HG02588 (cell line): ENCODE results near the gene ARMC6.

ENCODE experiments used
- ATAC-seq: cut with Tn5 transposase; IDR thresholded peaks from one replicate; pipeline ENCODE4 v1.9.1; 2021; ENCODE audit warnings: mild to moderate bottlenecking, moderate library complexity; ENCODE audit not compliant: unreplicated experiment

The ARMC6 gene

DNA sequence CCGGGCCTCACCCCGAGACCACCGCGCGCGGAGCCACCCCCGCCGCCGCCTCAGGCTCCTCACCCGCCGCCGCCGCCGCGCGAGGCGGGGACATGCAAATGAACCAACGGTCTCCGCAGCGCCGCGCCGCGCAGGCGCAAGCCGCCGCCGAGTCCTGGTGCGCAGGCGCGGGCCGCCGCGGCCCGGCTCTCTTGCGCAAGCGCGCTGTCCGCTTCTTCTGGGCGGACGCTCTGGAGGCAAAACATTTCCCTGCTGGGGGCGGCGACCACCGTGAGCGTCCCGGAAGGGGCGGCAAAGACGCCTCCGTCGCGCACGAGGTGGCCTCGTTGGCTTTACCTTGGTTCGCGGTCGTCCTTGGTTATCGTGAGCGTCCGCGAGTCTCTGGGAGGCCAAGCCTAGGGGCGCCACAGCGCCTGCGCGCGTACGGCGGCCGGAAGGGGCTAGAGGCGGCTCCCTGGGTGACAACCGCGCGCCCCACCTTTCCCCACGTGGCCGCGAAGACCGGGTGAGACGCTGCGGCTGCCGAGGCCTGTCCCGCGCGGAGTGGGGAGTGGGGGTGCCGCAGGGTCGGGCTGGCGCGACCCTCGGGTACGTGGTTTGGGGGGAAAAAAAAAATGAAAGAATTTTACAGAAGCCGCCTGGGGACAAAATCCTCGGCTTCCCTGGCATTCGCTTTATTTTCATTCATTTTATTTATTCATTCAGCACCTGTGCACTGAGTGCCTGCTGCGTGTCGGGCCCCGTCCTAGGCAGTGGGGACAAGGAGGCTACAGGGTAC is at the start of gene ARMC6, which contains the start of gene SUGP2:
Gene ARMC6 (plus strand): TSS at position 178 of the 778 bp plus-strand sequence. CDS start 607 bp downstream, outside the sequence.
Gene SUGP2 (minus strand): TSS at position 92 of the 778 bp plus-strand sequence. CDS start 2,446 bp downstream, outside the sequence.
- ATAC-seq = peak; percentile 77

- ATAC-seq = no peak
Measured at GRCh38 chr19:18984251-18984650, 49.2 kb upstream of the ARMC6 start.

DNA sequence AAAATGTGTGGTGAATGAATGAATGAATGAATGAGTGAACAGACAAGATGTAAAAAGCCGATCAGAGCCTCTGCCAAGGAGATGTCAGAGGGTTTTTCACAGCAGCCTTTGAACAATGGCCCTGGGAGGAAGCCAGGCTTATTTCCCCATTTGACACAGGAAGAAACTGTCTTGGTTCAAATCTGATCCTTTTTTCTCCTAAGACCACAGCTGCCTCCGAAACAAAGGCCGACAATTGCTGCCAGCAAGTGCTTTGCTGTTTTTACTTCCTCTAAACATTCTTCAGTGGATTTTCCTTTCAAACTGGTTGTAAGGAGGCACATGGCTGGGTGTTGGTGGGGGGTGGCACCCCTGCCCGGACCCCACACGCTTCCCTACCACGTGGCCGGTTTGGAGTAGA is 48.1 kb upstream of the ARMC6 start:
- ATAC-seq = no peak

GRCh38 chr19:18987456-18987855 is 45.9 kb upstream of the ARMC6 start:
- no peak for ATAC-seq

DNA sequence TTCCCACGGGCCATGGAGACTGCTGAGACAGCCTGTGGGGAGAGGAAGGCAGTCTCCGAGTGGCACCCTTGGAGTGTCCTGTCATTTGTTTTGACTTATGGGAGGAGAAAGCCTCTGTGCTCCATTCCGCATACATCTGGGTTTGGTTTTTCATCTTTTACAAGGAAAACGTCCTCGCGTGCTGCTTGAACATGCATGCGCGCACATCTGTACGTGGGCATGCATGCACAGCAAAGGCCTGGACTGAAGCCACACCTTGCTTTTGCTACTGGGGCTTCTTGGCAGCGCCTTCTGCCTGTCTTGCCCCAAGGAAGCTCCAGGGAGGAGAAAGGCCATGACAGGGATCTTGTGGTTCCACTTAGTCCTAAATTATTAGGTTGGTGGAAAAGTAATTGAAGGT is 44.1 kb upstream of the ARMC6 start:
- ATAC-seq = no peak

GRCh38 chr19:18990128-18990708 is 43.2 kb upstream of the ARMC6 start:
- no peak for ATAC-seq

GRCh38 chr19:18991006-18991405 is 42.4 kb upstream of the ARMC6 start:
- no peak for ATAC-seq

- ATAC-seq = no peak
Measured at GRCh38 chr19:18991468-18991867, 41.9 kb upstream of the ARMC6 start.

- ATAC-seq = no peak
Measured at GRCh38 chr19:18992696-18993095, 40.7 kb upstream of the ARMC6 start.

- ATAC-seq = no peak
Measured at GRCh38 chr19:18993115-18993514, 40.3 kb upstream of the ARMC6 start.

GRCh38 chr19:18995804-18996241 is 37.6 kb upstream of the ARMC6 start:
- no peak for ATAC-seq

- ATAC-seq = no peak
Measured at GRCh38 chr19:18996351-18996750, 37.1 kb upstream of the ARMC6 start.

GRCh38 chr19:18996796-18997394 is 36.5 kb upstream of the ARMC6 start:
- no peak for ATAC-seq

DNA sequence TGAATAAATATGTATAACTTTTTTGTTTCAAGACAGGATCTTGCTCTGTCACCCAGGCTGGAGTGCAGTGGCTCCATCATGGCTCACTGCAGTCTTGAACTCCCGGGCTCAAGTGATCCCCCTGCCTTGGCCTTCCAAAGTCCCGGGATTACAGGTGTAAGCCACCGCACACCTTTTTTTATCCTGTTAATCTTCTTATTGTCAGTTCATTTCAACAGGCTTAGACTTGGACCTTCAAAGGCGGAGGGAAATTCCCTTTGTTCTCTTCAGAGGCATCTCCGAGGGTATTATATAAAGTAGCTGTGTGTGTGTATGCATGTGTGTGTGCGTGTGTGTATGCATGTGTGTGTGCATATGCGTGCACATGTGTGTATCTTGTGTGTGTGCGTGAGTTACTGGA is 35.1 kb upstream of the ARMC6 start:
- no peak for ATAC-seq

DNA sequence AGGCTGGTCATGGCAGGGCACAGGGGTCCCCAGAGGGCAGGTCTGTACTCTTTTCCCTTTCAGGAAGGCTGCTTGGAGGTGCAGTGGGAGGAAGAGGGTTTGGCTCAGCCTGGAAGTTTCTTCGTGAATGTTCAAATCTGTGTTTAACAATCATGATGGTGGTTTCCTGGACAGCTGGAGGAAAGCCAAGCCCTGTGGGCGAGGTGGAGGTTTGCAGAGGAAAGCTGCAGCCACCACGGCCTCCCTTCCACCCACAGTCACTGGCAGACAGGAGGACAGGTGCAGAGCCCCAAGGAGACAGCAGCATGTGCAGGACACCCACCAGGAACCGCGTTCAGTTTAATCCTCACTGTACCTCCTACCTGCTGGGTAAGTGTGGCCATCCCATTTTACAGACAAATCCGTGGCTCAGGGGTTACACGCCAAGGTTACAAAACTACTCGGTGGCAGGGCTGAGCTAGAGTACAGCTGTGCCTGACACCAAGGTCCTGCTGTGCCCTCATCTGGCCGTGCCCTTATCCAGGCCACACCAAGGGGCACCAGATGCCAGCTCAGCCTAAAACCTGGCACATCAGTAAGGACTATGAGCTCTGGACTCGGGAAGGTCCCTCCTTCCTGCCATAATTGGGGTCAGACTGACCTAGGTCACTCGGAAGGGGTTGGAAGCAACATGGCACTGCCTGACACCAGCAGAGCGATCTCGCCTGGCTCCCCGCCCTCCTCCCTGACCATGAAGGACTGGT is 34.2 kb upstream of the ARMC6 start:
- no peak for ATAC-seq

DNA sequence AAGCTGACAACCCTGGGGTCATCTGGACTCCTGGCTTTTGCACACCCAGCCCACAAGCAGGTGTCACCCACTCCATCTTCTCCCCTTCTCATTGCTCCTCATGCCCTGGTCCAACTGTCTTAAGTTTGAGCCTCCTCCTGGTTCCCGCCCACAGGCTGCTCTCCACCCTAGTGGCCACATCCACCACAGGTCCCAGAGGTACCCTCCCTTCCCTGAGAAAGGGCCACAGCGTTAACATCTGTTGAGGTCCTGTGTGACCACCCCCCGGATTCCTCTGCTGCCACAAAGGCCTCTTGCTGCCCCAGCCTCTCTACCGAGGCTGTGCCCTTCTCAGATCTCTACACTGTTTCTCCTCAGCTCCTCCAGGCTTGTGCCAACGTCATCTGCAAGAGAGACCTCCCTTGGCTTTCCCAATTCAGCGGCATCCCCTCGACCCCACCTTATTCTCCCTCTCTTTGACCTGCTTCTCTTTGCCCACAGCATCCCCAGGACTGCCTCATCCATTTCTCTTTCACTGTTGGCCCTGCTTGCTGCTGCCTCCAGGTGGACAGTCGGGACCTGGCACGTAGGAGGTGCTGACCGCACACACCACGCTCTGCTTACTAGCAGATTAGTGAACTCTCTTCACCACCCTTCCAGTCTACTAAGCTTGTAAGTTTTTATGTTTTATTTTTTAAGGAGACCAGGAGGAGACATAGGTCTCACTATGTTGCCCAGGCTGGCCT is 33.3 kb upstream of the ARMC6 start:
- no peak for ATAC-seq

- ATAC-seq = no peak
Measured at GRCh38 chr19:19004144-19004543, 29.3 kb upstream of the ARMC6 start.

DNA sequence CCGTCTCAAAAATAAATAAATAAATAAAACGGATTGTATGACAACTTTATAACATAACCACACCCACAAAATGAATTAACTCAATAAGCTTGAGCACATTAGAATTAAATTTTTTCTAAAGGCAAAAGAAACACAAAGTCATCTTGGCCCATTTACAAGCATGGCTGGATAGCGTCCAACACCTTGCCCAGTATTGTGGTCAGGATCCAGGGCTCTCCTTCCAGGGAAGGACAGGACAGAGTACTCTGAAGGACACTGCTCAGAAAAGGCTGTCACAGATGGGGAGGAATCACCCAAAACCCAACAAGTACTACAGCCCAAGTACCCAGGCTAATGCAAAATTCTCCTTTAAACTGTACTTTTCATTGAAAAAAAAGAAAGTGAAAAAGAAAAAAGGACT is 27.2 kb upstream of the ARMC6 start:
- ATAC-seq = no peak

GRCh38 chr19:19009951-19010350 is 23.5 kb upstream of the ARMC6 start:
- no peak for ATAC-seq

DNA sequence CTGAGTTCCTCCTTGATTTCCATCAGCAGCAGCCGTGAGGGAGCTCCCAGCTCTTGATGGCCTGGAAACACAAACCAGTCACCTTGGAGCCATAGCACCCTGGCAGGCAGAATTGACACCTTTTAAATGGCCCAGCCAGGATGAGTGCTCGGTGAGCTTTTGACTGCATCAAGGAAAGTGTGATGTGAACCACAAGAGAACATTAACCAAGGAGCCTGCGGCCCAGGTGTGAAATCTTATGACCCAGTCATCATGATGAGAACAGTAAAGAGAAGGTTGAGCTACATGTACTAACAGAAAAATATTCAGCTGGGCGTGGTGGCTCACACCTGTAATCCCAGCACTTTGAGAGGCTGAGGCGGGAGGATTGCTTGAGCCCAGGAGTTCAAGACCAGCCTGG is 22.9 kb upstream of the ARMC6 start:
- no peak for ATAC-seq

- ATAC-seq = no peak
Measured at GRCh38 chr19:19021115-19021514, 12.3 kb upstream of the ARMC6 start.
